ENCODE results near the gene KCND2. TPM values are rescaled to one million over a fixed set of nuclear protein-coding genes. Genes with fewer than 3 reads are reported as not detected.

KCND2 gene
- total RNA-seq, 1 donor from 2014 or later = 0.38 TPM

- TF ChIP-seq, protein P1, sequence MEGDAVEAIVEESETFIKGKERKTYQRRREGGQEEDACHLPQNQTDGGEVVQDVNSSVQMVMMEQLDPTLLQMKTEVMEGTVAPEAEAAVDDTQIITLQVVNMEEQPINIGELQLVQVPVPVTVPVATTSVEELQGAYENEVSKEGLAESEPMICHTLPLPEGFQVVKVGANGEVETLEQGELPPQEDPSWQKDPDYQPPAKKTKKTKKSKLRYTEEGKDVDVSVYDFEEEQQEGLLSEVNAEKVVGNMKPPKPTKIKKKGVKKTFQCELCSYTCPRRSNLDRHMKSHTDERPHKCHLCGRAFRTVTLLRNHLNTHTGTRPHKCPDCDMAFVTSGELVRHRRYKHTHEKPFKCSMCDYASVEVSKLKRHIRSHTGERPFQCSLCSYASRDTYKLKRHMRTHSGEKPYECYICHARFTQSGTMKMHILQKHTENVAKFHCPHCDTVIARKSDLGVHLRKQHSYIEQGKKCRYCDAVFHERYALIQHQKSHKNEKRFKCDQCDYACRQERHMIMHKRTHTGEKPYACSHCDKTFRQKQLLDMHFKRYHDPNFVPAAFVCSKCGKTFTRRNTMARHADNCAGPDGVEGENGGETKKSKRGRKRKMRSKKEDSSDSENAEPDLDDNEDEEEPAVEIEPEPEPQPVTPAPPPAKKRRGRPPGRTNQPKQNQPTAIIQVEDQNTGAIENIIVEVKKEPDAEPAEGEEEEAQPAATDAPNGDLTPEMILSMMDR (IDR thresholded peaks at IDR 0.05) = no peak
- Histone ChIP-seq H3K27me3 (ENCODE audit: low read depth) (no peaks in the 10 kb centered on the region), H3K27ac (no peak overlapping the region), H3K4me3 (no peak overlapping the region), H3K9me3 (no peaks in the 10 kb centered on the region), H3K36me3 (no peaks in the 10 kb centered on the region), H3K4me1 (no peaks in the 10 kb centered on the region)
- ATAC-seq (no peak), DNase-seq (no peak)
- intact Hi-C loops (cut with DNase I) = no loop called here
Measured at GRCh38 chr7:120662291-120662690, 389.3 kb downstream of the KCND2 start.

DNA sequence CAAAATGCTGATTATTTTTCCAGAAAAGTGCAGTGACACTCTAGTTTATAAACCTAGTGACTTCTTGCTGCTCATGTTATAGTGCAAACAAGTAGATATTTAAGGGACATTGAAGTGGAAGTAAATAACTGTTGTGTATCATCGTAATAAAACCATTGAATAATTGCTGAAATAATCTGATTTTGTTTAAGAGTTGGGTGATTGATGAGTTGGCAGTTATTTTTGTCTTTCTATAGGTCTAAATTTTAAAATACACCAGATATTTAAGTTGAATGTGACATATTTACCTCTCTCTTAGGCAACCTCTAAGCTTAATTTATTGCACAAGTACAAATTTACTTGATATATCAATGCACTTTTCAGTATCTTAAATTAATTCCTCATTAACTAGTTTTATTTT lies 392.1 kb downstream of the KCND2 start:
- no peak for ATAC-seq
- no peak overlapping the region for H3K27ac ChIP-seq
- H3K4me3 ChIP-seq = no peak overlapping the region
- no peaks in the 10 kb centered on the region for H3K4me1 ChIP-seq
- no peaks in the 10 kb centered on the region for H3K9me3 ChIP-seq
- no peaks in the 10 kb centered on the region for H3K27me3 ChIP-seq (ENCODE audit: low read depth)
- no peak for DNase-seq
- TF ChIP-seq, protein P1 (IDR thresholded peaks at IDR 0.05) = no peak
- H3K36me3 ChIP-seq = no peaks in the 10 kb centered on the region
- intact Hi-C loops (cut with DNase I) = no loop called here

- H3K36me3 ChIP-seq = no peaks in the 10 kb centered on the region
- H3K9me3 ChIP-seq = no peaks in the 10 kb centered on the region
- H3K4me1 ChIP-seq = no peaks in the 10 kb centered on the region
- TF ChIP-seq, protein P1 (IDR thresholded peaks at IDR 0.05) = no peak
- intact Hi-C loops (cut with DNase I) = no loop called here
- ATAC-seq = no peak
- DNase-seq = no peak
- H3K27ac ChIP-seq = no peak overlapping the region
- no peaks in the 10 kb centered on the region for H3K27me3 ChIP-seq (ENCODE audit: low read depth)
- H3K4me3 ChIP-seq = no peak overlapping the region
Measured at GRCh38 chr7:120675076-120675475, 402.1 kb downstream of the KCND2 start.

- Histone ChIP-seq H3K9me3 (no peaks in the 10 kb centered on the region), H3K4me3 (no peak overlapping the region), H3K36me3 (no peaks in the 10 kb centered on the region), H3K27me3 (ENCODE audit: low read depth) (no peaks in the 10 kb centered on the region), H3K4me1 (no peaks in the 10 kb centered on the region), H3K27ac (no peak overlapping the region)
- intact Hi-C loops (cut with DNase I) = no loop called here
- DNase-seq (no peak), ATAC-seq (no peak)
- TF ChIP-seq, protein P1 (IDR thresholded peaks at IDR 0.05) = no peak
Measured at GRCh38 chr7:120677535-120677934, 404.6 kb downstream of the KCND2 start.

DNA sequence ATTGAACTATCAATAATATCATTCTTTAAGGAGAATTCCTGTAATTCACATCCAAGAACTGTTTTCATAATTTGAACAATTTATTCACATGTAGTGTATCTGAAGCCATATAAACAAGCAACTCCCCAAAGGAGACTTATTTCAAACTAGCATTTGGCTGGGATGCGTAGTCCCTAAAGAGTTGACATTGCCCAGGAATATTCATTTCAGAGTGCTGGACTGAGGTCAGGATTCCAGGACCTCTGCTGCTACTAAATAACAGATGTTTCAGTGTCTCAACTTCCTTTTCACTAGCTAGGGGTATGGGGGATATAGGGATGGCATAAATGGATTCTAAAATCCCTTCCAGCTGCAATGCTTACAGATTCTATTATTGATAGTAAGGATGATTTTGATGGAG lies 408.0 kb downstream of the KCND2 start:
- Histone ChIP-seq H3K27ac (no peak overlapping the region), H3K4me3 (no peak overlapping the region), H3K36me3 (no peaks in the 10 kb centered on the region), H3K27me3 (ENCODE audit: low read depth) (no peaks in the 10 kb centered on the region), H3K4me1 (no peaks in the 10 kb centered on the region), H3K9me3 (no peaks in the 10 kb centered on the region)
- no peak for ATAC-seq
- DNase-seq = no peak
- intact Hi-C loops (cut with DNase I) = no loop called here
- TF ChIP-seq, protein P1 (IDR thresholded peaks at IDR 0.05) = no peak

DNA sequence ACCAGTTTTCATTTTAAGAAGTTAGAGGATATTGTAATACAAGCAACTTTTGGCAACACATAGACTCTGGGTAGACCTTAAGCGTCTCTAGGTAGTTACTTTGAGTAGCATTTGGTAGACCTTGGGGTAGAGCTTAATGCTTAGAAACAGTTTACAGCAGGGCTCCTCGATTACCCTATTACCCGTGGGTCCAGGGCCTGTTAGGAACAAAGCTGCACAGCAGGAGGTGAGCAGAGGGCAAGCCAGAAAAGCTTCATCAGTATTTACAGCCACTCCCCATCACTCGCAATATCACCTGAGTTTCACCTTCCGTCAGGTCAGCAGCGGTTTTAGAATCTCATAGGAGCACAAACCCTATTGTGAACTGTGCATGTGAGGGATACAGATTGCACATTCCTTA lies 411.5 kb downstream of the KCND2 start:
- TF ChIP-seq, protein P1 (IDR thresholded peaks at IDR 0.05) = no peak
- intact Hi-C loops (cut with DNase I) = no loop called here
- Histone ChIP-seq H3K4me3 (no peak overlapping the region), H3K27me3 (ENCODE audit: low read depth) (no peaks in the 10 kb centered on the region), H3K4me1 (no peaks in the 10 kb centered on the region), H3K27ac (no peak overlapping the region), H3K36me3 (no peaks in the 10 kb centered on the region), H3K9me3 (no peaks in the 10 kb centered on the region)
- DNase-seq = no peak
- no peak for ATAC-seq
